Stimulated activated CD8-positive, alpha-beta memory T cell treated with anti-CD3 and anti-CD28 coated beads, Interleukin-15, amount 100 ng/mL, for 24 hours (primary cell): ENCODE measurements around the gene FHAD1.

Source experiments
- DNase-seq: peaks from one replicate; pipeline ENCODE4 v3.0.0-alpha.2; 2020; ENCODE audit warnings: low read depth

Gene FHAD1

DNA sequence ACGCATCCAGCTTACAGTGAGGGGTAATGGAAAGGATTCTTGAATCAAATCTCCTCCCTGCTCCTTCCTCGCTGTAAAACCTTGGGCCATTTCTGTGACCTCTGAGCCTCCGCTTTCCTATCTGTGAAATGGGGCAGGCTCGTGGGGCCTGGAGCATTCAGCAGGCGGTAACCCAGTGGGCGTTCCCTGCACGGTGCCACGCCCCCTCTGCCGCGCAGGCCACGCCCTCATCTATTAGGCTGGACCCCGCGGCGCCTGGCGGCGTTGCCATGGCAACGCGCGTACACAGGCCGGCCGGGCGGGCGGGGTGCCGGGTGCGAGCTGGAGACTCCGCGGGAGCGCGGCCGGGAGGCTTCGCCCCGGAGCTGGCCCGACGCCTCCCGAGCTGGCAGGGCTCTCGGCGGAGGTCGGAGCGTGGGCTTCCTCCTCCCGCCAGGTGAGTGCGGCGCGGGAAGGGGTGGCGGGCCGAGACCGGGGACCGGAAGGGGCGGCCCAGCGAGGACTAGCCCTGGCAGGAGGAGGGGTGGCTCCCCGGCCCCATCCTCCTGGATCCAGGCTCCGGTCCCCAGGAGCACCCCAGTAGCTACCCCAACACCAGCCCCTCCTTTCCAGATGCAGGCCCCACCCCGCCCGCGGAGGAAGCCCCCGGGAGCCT lies at the start of gene FHAD1:
FHAD1 (plus strand) TSS at position 264 of the 655 bp plus-strand sequence. CDS start 4,562 bp downstream, outside the sequence.
- peak; percentile 9 for DNase-seq

GRCh38 chr1:15197591-15198447 lies 49.2 kb upstream of the FHAD1 start:
- DNase-seq = no peak

GRCh38 chr1:15198684-15199083 lies 48.3 kb upstream of the FHAD1 start:
- no peak for DNase-seq

- DNase-seq = no peak
Measured at GRCh38 chr1:15201221-15201620, 45.8 kb upstream of the FHAD1 start.

- no peak for DNase-seq
Measured at GRCh38 chr1:15201849-15202551, 45.0 kb upstream of the FHAD1 start.

DNA sequence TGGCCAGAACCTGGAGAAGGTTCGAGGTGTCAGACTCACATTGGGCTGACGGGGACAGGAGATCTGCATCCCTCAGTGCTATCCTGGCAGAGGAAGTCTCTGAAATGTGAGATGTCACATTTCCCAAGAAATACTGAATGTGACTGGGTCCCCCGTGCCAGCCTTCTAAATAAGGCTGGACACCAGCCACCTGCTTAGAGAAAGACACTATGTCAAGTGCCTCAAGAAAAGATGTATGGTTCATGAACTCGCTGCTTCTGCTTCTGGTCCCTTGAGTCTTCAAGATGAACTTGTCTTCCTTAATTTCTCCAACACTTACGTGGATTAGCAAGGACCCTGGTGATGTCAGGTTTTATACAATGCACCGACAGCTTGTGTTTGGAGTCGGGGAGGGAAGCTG lies 42.1 kb upstream of the FHAD1 start:
- DNase-seq = no peak

DNA sequence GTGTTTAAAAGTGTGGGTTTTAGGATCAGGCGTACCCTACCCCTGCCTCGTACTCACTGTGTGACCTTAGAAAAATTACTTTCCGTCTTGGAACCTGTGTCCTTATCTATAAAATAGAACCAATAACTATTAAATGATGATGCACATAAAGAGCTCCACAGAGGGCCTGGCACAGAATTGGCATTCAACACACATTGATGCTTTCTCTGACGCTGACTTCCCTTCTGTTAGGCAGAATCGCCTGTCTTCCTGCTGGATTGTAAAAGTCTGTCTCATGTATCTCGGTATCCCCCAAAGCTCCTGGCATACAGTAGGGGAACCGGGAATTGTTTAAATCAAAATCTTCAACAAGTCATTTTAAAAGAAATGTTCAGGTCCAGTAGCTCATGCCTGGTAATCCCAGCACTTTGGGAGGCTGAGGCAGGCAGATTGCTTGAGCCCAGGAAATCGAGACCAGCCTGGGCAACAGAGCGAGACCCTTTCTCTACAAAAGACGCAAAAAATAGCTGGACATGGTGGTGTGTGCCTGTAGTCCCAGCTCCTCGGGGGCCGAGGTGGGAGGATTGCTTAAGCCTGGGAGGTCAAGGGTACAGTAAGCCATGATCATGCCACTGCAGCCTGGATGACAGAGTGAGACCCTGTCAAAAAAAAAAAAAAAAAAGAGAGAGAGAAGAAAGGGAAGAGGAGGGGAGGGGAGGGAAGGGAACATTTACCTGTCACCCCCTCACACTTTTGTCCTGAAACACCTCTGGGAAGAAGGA lies 41.3 kb upstream of the FHAD1 start:
- DNase-seq = no peak

- DNase-seq = no peak
Measured at GRCh38 chr1:15206418-15207030, 40.5 kb upstream of the FHAD1 start.

DNA sequence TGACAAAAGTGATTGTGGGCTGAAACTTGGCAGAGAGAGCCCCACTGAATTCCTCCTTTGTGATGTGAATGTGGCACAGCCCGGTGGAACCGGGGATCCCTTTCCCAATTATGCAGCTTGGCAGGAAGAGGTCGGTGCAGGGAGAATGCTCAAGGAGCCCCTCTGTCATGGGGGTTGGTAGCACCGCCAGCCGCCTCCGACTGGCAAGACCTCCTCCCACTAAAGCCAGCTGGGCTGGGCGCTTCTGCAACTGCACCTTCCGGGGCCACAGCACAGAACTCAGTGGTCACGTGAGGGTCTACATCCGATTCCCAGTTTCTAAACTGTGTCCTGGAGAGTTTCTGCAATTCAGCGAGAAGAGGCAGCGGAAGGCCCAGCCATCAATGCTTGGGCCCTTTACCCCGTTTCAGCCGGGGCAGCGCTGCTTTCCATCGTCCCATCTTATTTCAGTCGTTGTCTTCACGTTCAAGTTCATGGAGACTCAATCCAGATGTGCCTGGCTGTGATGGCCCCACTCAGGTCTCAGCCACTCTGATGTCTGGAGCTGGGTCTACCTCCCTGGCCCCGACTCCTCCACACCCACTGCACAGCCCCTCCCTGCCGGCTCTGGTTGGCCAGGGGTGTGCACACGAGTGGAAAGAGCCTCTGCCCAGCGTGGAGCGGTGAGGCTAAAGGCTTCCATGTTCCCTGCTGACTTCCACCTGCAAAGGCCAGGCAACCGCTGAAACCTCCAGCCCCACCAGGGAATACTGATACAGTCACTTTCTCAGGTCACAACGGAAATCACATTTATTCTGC lies 39.8 kb upstream of the FHAD1 start:
- DNase-seq = no peak

DNA sequence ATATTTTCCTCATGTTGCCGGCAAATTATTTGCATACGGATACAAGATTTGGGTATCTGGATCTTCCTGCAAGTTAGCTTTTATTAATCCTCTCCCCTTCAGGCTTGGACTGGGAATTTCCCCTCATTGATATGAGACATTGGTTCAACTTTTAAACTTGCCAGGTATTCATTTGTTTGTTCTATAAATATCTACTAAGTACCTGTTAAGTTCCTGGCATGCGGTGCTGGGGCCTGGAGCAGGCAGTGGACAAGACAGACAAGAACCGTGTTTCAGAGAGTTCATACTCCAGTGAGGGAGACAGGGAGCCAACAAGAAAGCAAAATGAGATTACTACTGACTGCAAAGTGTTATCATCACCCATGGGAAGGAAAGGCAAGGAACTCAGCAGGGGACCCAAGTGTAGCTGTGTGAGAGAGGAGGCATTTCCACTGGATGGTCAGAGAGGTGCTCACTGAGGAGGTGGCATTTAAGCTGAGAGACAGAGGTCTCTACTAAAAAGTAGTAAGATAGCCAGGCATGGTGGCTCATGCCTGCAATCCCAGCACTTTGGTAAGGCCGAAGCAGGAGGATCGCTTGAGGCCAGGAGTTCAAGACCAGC lies 39.1 kb upstream of the FHAD1 start:
- DNase-seq = no peak

DNA sequence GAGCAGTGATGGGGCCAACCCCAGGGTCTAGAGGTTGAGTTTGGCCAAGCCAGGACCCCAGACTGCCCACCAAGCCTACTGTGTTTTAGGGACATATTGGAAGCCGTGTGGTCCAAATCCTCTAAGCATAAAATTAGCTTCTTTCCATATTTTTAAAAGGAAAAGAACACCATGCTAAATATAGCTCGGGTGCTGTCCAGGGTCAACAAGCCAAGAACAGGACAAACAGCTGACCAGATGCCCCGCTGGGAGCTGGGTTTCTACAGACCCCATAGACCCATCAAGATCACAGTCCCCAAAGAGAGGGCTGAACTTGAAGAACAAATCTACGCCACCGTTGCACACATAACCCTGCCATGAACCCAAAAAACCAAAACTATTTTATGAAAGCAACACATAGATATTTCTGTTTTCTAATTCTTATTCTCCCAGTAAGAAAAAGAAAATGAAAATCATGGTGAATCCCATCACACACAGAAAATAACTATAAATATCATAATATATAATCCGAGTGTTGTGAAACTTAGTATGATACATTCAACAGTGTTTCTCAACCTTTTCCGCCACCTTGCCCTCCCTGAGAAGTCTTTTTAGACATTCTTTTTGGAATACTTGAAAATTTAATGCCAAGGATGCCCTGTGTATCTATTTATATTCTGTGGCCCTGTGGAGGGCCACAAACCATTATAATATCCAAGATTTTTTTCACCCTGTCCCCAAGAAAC lies 36.2 kb upstream of the FHAD1 start:
- no peak for DNase-seq

- no peak for DNase-seq
Measured at GRCh38 chr1:15211424-15211823, 35.6 kb upstream of the FHAD1 start.

DNA sequence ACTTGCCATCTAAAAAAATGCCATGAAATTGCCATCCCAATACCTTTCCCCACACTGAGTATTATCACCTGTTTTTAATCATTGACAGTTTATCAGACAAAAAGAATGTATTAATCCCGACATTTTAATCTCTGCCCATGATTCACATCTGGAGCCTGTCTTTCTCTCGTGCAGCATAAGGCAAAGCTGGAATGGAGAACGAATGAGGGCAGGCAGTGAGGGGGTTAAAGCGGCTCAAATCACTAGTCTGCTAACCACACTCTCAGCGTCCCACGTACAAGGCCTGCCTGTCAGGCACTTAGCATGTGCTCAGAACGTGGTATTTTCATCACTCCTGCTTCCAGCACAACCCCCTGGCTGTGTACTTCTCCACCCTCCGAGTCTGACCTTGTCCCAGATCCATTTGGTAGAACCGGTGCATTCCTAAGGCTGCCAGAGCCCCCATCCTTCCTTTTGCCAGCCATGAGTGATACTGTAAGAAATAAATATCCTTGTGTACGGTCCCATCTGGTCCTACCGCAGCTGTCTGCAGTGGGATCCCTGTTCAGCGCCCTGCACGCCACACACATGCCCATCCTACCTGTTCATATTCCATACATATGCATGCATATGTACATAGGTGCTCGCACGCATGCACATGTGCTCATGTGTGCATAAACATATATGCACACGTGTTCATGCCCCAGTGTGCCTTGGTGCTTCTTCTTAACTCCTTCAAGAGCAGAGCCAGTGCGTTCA lies 34.6 kb upstream of the FHAD1 start:
- no peak for DNase-seq

DNA sequence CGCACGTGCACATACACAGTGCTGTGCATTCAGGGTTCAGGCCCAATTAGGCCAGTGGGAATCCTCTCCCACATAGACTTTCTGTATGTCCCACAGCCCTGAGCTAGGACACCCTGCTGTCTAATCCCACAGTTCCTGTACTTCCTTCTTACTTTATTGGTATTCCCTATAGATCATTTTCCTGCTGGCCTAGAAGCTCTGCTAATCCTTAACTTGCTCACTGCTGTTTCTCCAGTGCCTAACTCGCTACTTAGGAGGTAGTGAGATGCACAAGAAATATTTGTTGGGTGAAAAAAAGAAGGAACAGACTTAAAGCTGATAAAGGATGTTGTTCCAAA lies 34.1 kb upstream of the FHAD1 start:
- no peak for DNase-seq

- DNase-seq = no peak
Measured at GRCh38 chr1:15213341-15213821, 33.6 kb upstream of the FHAD1 start.

GRCh38 chr1:15214527-15214926 lies 32.5 kb upstream of the FHAD1 start:
- no peak for DNase-seq

DNA sequence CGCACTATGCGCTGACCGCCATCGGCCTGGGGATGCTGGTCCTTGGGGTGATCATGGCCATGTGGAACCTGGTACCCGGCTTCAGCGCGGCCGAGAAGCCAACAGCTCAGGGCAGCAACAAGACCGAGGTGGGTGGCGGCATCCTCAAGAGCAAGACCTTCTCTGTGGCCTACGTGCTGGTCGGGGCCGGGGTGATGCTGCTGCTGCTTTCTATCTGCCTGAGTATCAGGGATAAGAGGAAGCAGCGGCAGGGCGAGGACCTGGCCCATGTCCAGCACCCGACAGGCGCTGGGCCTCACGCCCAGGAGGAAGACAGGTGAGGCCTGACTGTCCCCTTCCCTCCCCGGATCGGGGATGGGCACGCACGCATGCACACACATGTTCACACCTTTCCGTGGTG lies 31.9 kb upstream of the FHAD1 start:
- DNase-seq = no peak

DNA sequence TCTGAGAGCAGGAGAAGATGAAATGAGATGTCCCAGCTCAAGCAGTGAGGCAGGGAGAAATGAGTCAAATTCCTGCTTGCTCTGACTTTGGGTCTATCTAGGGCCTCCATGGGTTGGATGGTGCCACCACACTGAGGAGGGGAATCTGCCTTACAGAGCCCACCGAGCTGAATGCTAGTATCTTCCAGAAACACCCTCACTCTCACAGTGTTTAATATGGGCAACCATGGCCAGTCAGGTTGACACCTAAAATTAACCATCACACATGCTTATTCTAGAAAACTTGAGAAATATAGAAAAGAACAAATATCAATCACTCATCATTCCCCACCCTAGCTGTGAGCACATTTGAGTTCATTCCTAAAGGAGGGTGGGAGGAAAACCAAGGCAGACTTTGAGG lies 29.4 kb upstream of the FHAD1 start:
- DNase-seq = no peak
